A549 (cell line): ENCODE measurements around the gene SH3PXD2A. TPM values are rescaled to one million over a fixed set of nuclear protein-coding genes. Genes with fewer than 3 reads are reported as not detected.

ENCODE experiments used
- ATAC-seq, 2 experiments: fragments of 200-7000 bp in 1 of 2; fragments of >200 bp in 1 of 2; cut with Nextera tagmentation in 1 of 2; cut with Tn5 transposase in 1 of 2; 3 replicates each; pipeline versions ENCODE4 v1.8.0 to v1.9.1; 2018 to 2020; ENCODE audit warnings: mild to moderate bottlenecking in 1 of 2, moderate library complexity in 1 of 2
- CTCF ChIA-PET: fragments of 300-600 bp; sonication (Branson Sonifier 250); formaldehyde crosslinking; extraction: SDS; loops from one replicate; lab custom pipeline; 2021; ENCODE audit warnings: antibody characterized with exemption, inconsistent platforms; lab: Yijun Ruan, JAX
- POLR2A ChIA-PET: fragments of 350-600 bp; formaldehyde crosslinking; extraction: SDS; loops from one replicate; lab custom pipeline; 2021; ENCODE audit warnings: antibody characterized with exemption, inconsistent platforms; lab: Yijun Ruan, JAX
- DNase-seq, 2 experiments: peaks; one replicate each; pipeline versions ENCODE4 v3.0.0 to v3.0.0-alpha.2; 2011 to 2016; ENCODE audit warnings: low read depth in 1 of 2, low spot score in 1 of 2
- FAIRE-seq: peaks from 2 replicates; lab custom pipeline; 2011; peaks lifted over from hg19 to GRCh38; lab: Jason Lieb, UNC
- H3K27ac ChIP-seq, 2 experiments: fragments of >200 bp; sonication (Bioruptor Twin); formaldehyde crosslinking; 3 replicates each; pipeline ENCODE4 v1.5.1; 2016 to 2017
- H3K4me1 ChIP-seq: fragments of >200 bp; sonication (Bioruptor Twin); formaldehyde crosslinking; 3 replicates; pipeline ENCODE4 v1.6.1; 2016
- H3K4me2 ChIP-seq: fragments of >200 bp; sonication (Bioruptor Twin); formaldehyde crosslinking; 3 replicates; pipeline ENCODE4 v1.6.1; 2016
- H3K4me3 ChIP-seq: fragments of >200 bp; sonication (Bioruptor Twin); formaldehyde crosslinking; 3 replicates; pipeline ENCODE4 v1.5.1; 2016
- H3K9me3 ChIP-seq: fragments of >200 bp; sonication (Bioruptor Twin); formaldehyde crosslinking; 3 replicates; pipeline ENCODE4 v1.6.1; 2016
- CBX2 ChIP-seq: fragments of 200-600 bp; sonication (generic); IDR thresholded peaks from 2 replicates; pipeline ENCODE4 v1.6.1; 2016; ENCODE audit warnings: low read depth, mild to moderate bottlenecking, borderline replicate concordance
- CHD2 ChIP-seq: fragments of 150-350 bp; IDR thresholded peaks from 2 replicates; pipeline ENCODE4 v1.6.1; 2014; ENCODE audit warnings: low read length; ENCODE audit not compliant: partially characterized antibody
- E2F6 ChIP-seq: IDR thresholded peaks from 2 replicates; pipeline ENCODE4 v1.6.1; 2012; ENCODE audit warnings: low read depth, borderline replicate concordance
- EHF ChIP-seq: fragments of 250-450 bp; sonication (Bioruptor Pico); IDR thresholded peaks from 2 replicates; pipeline ENCODE4 v1.5.0; 2020; ENCODE audit warnings: mild to moderate bottlenecking
- EHMT2 ChIP-seq: fragments of 200-600 bp; sonication (generic); IDR thresholded peaks from 2 replicates; pipeline ENCODE4 v1.6.1; 2016; ENCODE audit warnings: antibody characterized with exemption, low read depth, mild to moderate bottlenecking, moderate library complexity
- ELK1 ChIP-seq: fragments of 150-350 bp; IDR thresholded peaks from 2 replicates; pipeline ENCODE4 v1.6.1; 2014; ENCODE audit warnings: low read depth, mild to moderate bottlenecking, low read length
- ESRRA ChIP-seq: fragments of 150-350 bp; IDR thresholded peaks from 2 replicates; pipeline ENCODE4 v1.6.1; 2014; ENCODE audit warnings: mild to moderate bottlenecking, low read length, borderline replicate concordance
- FOSB ChIP-seq: fragments of 250-450 bp; sonication (Bioruptor Pico); IDR thresholded peaks from 2 replicates; pipeline ENCODE4 v1.5.0; 2020; ENCODE audit warnings: mild to moderate bottlenecking, moderate library complexity
- HOXA7 ChIP-seq: fragments of 250-450 bp; sonication (Bioruptor Pico); IDR thresholded peaks from 2 replicates; pipeline ENCODE4 v1.5.0; 2020; ENCODE audit warnings: mild to moderate bottlenecking, moderate library complexity
- MAX ChIP-seq: IDR thresholded peaks from 2 replicates; pipeline ENCODE4 v1.6.1; 2012
- MAZ ChIP-seq: fragments of 150-350 bp; IDR thresholded peaks from 2 replicates; pipeline ENCODE4 v1.6.1; 2014; ENCODE audit warnings: antibody characterized with exemption, low read depth, low read length, borderline replicate concordance
- NPAS2 ChIP-seq: fragments of 250-450 bp; sonication (Bioruptor Pico); IDR thresholded peaks from 2 replicates; pipeline ENCODE4 v1.8.0; 2022; ENCODE audit warnings: mild to moderate bottlenecking, moderate library complexity, borderline replicate concordance
- PBX3 ChIP-seq: IDR thresholded peaks from 2 replicates; pipeline ENCODE4 v1.6.1; 2012
- PHF8 ChIP-seq: fragments of 200-600 bp; sonication (generic); IDR thresholded peaks from 2 replicates; pipeline ENCODE4 v1.6.1; 2016; ENCODE audit warnings: low read depth, mild to moderate bottlenecking, antibody characterized with exemption, moderate library complexity, borderline replicate concordance
- RAD21 ChIP-seq, 2 experiments: fragments of >200 bp in 1 of 2; sonication (Bioruptor Twin) in 1 of 2; formaldehyde crosslinking in 1 of 2; IDR thresholded peaks in 1 of 2; conservative IDR thresholded peaks in 1 of 2; 2 replicates in 1 of 2; 3 replicates in 1 of 2; pipeline ENCODE4 v1.6.1; 2012 to 2018; ENCODE audit warnings: inconsistent platforms in 1 of 2
- RFX5 ChIP-seq: fragments of 450-650 bp; IDR thresholded peaks from 2 replicates; pipeline ENCODE4 v1.7.1; 2014; ENCODE audit warnings: antibody characterized with exemption, mild to moderate bottlenecking, moderate library complexity
- SREBF2 ChIP-seq: fragments of 450-650 bp; IDR thresholded peaks from 2 replicates; pipeline ENCODE4 v1.6.1; 2014; ENCODE audit warnings: mild to moderate bottlenecking, moderate library complexity
- USF2 ChIP-seq: fragments of 450-650 bp; IDR thresholded peaks from 2 replicates; pipeline ENCODE4 v1.6.1; 2014; ENCODE audit warnings: antibody characterized with exemption
- ZSCAN20 ChIP-seq: fragments of 250-450 bp; sonication (Bioruptor Pico); IDR thresholded peaks from 2 replicates; pipeline ENCODE4 v1.8.0; 2022; ENCODE audit warnings: mild to moderate bottlenecking, moderate library complexity
- WGBS: methylation state at CpG from one replicate; pipeline ENCODE4 v1.1.6; 2017; ENCODE audit errors: missing lambda C conversion rate; 5-methylcytosine and 5-hydroxymethylcytosine counted together
- polyA plus RNA-seq, 4 experiments: library from polyadenylated mRNA; depleted of rRNA in 3 of 4; stranded (reverse); fragments of >200 nt; fragmentation: RNase III in 1 of 4; extraction: RNeasy Plus Mini Kit Qiagen cat#74134 plus additional on column Dnase treatment in 1 of 4; gene quantifications; 2 replicates in 3 of 4; 3 replicates in 1 of 4; pipeline ENCODE4 v1.2.3, GENCODE V29; 2011 to 2017
- TF ChIP-seq, protein P1 (sequence below): fragments of 200-600 bp; sonication (generic); IDR thresholded peaks from 2 replicates; pipeline ENCODE4 v1.6.1; 2016; ENCODE audit warnings: antibody characterized with exemption, mild to moderate bottlenecking, moderate library complexity

Gene SH3PXD2A
- polyA plus RNA-seq, 2 of the 4 experiments (the other 2 are of a cell fraction), result 2.4 to 3.9 TPM

- peaks cover 3% of the 10 kb centered on the region; the same call in 1 of the 3 replicates for H3K9me3 ChIP-seq
- CTCF ChIA-PET, result interaction anchor here (0.7 to 2.1 kb wide), 3 partner anchors 79 to 453 kb away, joined by 3 to 4 read pairs (median 3); no protein-coding TSS in a partner anchor
- H3K4me3 ChIP-seq, result no peak overlapping the region
- peak overlapping the region in 1 of 2 experiments; percentile 40; a peak in 2 of 6 replicates for H3K27ac ChIP-seq
- no peak for FAIRE-seq
- no peak overlapping the region for H3K4me2 ChIP-seq
- POLR2A ChIA-PET, result no interaction called here
- no peak for TF ChIP-seq CHD2
- TF ChIP-seq HOXA7 (CRISPR knock-in tag), result no peak
- TF ChIP-seq, protein P1, sequence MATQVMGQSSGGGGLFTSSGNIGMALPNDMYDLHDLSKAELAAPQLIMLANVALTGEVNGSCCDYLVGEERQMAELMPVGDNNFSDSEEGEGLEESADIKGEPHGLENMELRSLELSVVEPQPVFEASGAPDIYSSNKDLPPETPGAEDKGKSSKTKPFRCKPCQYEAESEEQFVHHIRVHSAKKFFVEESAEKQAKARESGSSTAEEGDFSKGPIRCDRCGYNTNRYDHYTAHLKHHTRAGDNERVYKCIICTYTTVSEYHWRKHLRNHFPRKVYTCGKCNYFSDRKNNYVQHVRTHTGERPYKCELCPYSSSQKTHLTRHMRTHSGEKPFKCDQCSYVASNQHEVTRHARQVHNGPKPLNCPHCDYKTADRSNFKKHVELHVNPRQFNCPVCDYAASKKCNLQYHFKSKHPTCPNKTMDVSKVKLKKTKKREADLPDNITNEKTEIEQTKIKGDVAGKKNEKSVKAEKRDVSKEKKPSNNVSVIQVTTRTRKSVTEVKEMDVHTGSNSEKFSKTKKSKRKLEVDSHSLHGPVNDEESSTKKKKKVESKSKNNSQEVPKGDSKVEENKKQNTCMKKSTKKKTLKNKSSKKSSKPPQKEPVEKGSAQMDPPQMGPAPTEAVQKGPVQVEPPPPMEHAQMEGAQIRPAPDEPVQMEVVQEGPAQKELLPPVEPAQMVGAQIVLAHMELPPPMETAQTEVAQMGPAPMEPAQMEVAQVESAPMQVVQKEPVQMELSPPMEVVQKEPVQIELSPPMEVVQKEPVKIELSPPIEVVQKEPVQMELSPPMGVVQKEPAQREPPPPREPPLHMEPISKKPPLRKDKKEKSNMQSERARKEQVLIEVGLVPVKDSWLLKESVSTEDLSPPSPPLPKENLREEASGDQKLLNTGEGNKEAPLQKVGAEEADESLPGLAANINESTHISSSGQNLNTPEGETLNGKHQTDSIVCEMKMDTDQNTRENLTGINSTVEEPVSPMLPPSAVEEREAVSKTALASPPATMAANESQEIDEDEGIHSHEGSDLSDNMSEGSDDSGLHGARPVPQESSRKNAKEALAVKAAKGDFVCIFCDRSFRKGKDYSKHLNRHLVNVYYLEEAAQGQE, result no peak
- no peak for TF ChIP-seq PHF8
- no peak for TF ChIP-seq USF2
- no peak for TF ChIP-seq RAD21 (conservative IDR thresholded peaks at IDR 0.05 in 1 of 2, IDR thresholded peaks at IDR 0.05 in 1 of 2)
- TF ChIP-seq NPAS2 (CRISPR knock-in tag), result no peak
- TF ChIP-seq ZSCAN20 (CRISPR knock-in tag), result no peak
- no peak for TF ChIP-seq MAX
- TF ChIP-seq CBX2, result no peak
- TF ChIP-seq ELK1, result no peak
- TF ChIP-seq EHMT2, result no peak
- TF ChIP-seq SREBF2, result no peak
- no peak for TF ChIP-seq EHF (CRISPR knock-in tag)
- TF ChIP-seq FOSB (CRISPR knock-in tag), result no peak
- no peak for TF ChIP-seq ESRRA
- no peak for TF ChIP-seq E2F6
- TF ChIP-seq RFX5, result no peak
- no peak for TF ChIP-seq MAZ
- no peak for TF ChIP-seq PBX3
- H3K4me1 ChIP-seq, result peaks cover 21% of the 10 kb centered on the region; the same call in 2 of the 3 replicates
- WGBS, result 76% methylated on average over 9 of the region's 9 CpGs
- no peak for ATAC-seq
- DNase-seq, result no peak
These were observed 70.5 kb downstream of the SH3PXD2A start for GRCh38 chr10:103784723-103785418.
